GM19463 (cell line): Measurements from ENCODE around the gene CRYGN.

Source experiments
- ATAC-seq: cut with Tn5 transposase; IDR thresholded peaks from one replicate; pipeline ENCODE4 v1.9.1; 2021; ENCODE audit warnings: mild to moderate bottlenecking, moderate library complexity; ENCODE audit not compliant: unreplicated experiment

The CRYGN gene

GRCh38 chr7:151381348-151382078, 58.4 kb downstream of the CRYGN start:
- ATAC-seq, result no peak

GRCh38 chr7:151381098-151381347, 58.9 kb downstream of the CRYGN start:
- ATAC-seq, result no peak

GRCh38 chr7:151380199-151381097, 59.5 kb downstream of the CRYGN start:
- no peak for ATAC-seq

GRCh38 chr7:151379534-151380198, 60.3 kb downstream of the CRYGN start:
- no peak for ATAC-seq

- no peak for ATAC-seq
These were observed 60.8 kb downstream of the CRYGN start for GRCh38 chr7:151379193-151379520.
